ENCODE measurements around the gene TENM4.

DNA sequence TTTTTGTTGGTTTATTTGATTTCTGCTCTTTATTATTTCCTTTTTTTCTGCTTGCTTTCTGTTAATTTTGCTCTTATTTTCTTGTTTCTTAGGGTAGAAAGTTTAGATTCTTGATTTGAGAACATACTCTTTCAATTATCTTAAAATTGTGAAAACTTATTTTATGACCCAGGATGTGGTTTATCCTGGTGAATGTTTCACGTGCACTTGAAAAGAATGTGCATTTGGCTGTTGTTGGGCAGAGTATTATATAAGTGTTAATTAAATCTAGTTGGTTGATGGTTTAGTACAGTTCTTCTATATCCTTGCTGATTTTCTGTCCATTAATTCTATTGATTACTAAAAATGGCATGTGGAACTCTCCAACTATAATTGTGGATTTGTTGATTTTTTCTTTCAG lies 799.3 kb downstream of the TENM4 start:
- TF ChIP-seq EZH2phosphoT487 (IDR thresholded peaks at IDR 0.05), result no peak
- TF ChIP-seq, protein P1, sequence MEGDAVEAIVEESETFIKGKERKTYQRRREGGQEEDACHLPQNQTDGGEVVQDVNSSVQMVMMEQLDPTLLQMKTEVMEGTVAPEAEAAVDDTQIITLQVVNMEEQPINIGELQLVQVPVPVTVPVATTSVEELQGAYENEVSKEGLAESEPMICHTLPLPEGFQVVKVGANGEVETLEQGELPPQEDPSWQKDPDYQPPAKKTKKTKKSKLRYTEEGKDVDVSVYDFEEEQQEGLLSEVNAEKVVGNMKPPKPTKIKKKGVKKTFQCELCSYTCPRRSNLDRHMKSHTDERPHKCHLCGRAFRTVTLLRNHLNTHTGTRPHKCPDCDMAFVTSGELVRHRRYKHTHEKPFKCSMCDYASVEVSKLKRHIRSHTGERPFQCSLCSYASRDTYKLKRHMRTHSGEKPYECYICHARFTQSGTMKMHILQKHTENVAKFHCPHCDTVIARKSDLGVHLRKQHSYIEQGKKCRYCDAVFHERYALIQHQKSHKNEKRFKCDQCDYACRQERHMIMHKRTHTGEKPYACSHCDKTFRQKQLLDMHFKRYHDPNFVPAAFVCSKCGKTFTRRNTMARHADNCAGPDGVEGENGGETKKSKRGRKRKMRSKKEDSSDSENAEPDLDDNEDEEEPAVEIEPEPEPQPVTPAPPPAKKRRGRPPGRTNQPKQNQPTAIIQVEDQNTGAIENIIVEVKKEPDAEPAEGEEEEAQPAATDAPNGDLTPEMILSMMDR (IDR thresholded peaks at IDR 0.05), result no peak

All from neural progenitor cell (in vitro differentiated cells).